Measurements from ENCODE around the gene MMADHC. TPM values are rescaled to one million over a fixed set of nuclear protein-coding genes. Genes with fewer than 3 reads are reported as not detected.

Gene MMADHC
- total RNA-seq, 1 experiment from 2014 or later: 130 TPM

- no peaks in the 10 kb centered on the region for H3K9me2 ChIP-seq (replicated peaks; ENCODE audit: low read length)
- peaks cover 19% of the 10 kb centered on the region for H3K4me1 ChIP-seq (ENCODE audit: insufficient read depth, low read length)
- ATAC-seq (no peak), DNase-seq (no peak)
- ChIA-PET CTCF (no interaction called here), POLR2A (ENCODE audit: unreplicated experiment) (interaction anchor here (0.6 kb wide), 1 partner anchor 819 kb away, joined by 5 read pairs; no protein-coding TSS in a partner anchor)
- no peak overlapping the region for H3K4me2 ChIP-seq (ENCODE audit: low read length)
- H3K27ac ChIP-seq (ENCODE audit: low read length): no peak overlapping the region
- no peaks in the 10 kb centered on the region for H3F3A ChIP-seq (ENCODE audit: low read length, unreplicated experiment)
- intact Hi-C loops (cut with micrococcal nuclease): loop anchor here (10.0 kb wide), 1 partner anchor 130 kb away; no protein-coding TSS in a partner anchor
- H3K27me3 ChIP-seq (ENCODE audit: low read length): no peaks in the 10 kb centered on the region
- H3K36me3 ChIP-seq (ENCODE audit: low read depth, low read length): peaks cover 29% of the 10 kb centered on the region
- TF ChIP-seq CTCF (conservative IDR thresholded peaks at IDR 0.05; ENCODE audit: low read depth, low read length) (no peak), EZH2 (IDR thresholded peaks at IDR 0.05; ENCODE audit: low read length, unreplicated experiment) (no peak), EZH2phosphoT487 (IDR thresholded peaks at IDR 0.05; ENCODE audit: borderline replicate concordance, low read length) (no peak)
- no peak overlapping the region for H3K4me3 ChIP-seq (ENCODE audit: low read length)
- BruUV-seq (replicated peaks): no TSS peak
- H4K20me1 ChIP-seq (ENCODE audit: low read length): no peaks in the 10 kb centered on the region
- H3K9ac ChIP-seq (ENCODE audit: low read length): no peak overlapping the region
- H3K79me2 ChIP-seq (ENCODE audit: low read length): no peaks in the 10 kb centered on the region
- no peaks in the 10 kb centered on the region for H3K9me3 ChIP-seq (ENCODE audit: low read length)
- H2AFZ ChIP-seq (ENCODE audit: low read length): no peak overlapping the region
Measured at GRCh38 chr2:149564983-149565382, 22.6 kb downstream of the MMADHC start.

GRCh38 chr2:149564097-149564496, 23.5 kb downstream of the MMADHC start:
- no peaks in the 10 kb centered on the region for H3K27me3 ChIP-seq (ENCODE audit: low read length)
- H3K9me3 ChIP-seq (ENCODE audit: low read length): no peaks in the 10 kb centered on the region
- no peak overlapping the region for H3K4me2 ChIP-seq (ENCODE audit: low read length)
- H3K4me1 ChIP-seq (ENCODE audit: insufficient read depth, low read length): peaks cover 19% of the 10 kb centered on the region
- intact Hi-C loops (cut with micrococcal nuclease): loop anchor here (10.0 kb wide), 1 partner anchor 129 kb away; no protein-coding TSS in a partner anchor
- H2AFZ ChIP-seq (ENCODE audit: low read length): no peak overlapping the region
- ChIA-PET POLR2A (ENCODE audit: unreplicated experiment) (no interaction called here), CTCF (interaction anchor here (0.6 kb wide), 1 partner anchor 1543 kb away, joined by 17 read pairs; the partner anchor contains the start of genes MBD5 and ORC4)
- peaks cover 21% of the 10 kb centered on the region for H3K36me3 ChIP-seq (ENCODE audit: low read depth, low read length)
- DNase-seq: no peak
- no TSS peak for BruUV-seq (replicated peaks)
- no peak for ATAC-seq
- H3K9me2 ChIP-seq (replicated peaks; ENCODE audit: low read length): no peaks in the 10 kb centered on the region
- no peaks in the 10 kb centered on the region for H4K20me1 ChIP-seq (ENCODE audit: low read length)
- H3K79me2 ChIP-seq (ENCODE audit: low read length): no peaks in the 10 kb centered on the region
- H3F3A ChIP-seq (ENCODE audit: low read length, unreplicated experiment): no peaks in the 10 kb centered on the region
- H3K27ac ChIP-seq (ENCODE audit: low read length): no peak overlapping the region
- TF ChIP-seq CTCF (conservative IDR thresholded peaks at IDR 0.05; ENCODE audit: low read depth, low read length): no peak
- no peak for TF ChIP-seq EZH2 (IDR thresholded peaks at IDR 0.05; ENCODE audit: low read length, unreplicated experiment)
- TF ChIP-seq EZH2phosphoT487 (IDR thresholded peaks at IDR 0.05; ENCODE audit: borderline replicate concordance, low read length): no peak
- no peak overlapping the region for H3K9ac ChIP-seq (ENCODE audit: low read length)
- no peak overlapping the region for H3K4me3 ChIP-seq (ENCODE audit: low read length)

- H3K4me2 ChIP-seq (ENCODE audit: low read length): peak overlapping the region; percentile 61
- intact Hi-C loops (cut with micrococcal nuclease): loop anchor here (10.0 kb wide), 1 partner anchor 128 kb away; no protein-coding TSS in a partner anchor
- ChIA-PET CTCF (interaction anchor here (1.0 to 1.5 kb wide), 2 partner anchors 11 to 545 kb away, joined by 3 to 4 read pairs; no protein-coding TSS in a partner anchor), POLR2A (ENCODE audit: unreplicated experiment) (no interaction called here)
- no peaks in the 10 kb centered on the region for H3K79me2 ChIP-seq (ENCODE audit: low read length)
- H3K4me3 ChIP-seq (ENCODE audit: low read length): peak overlapping the region; percentile 37
- H3K9me2 ChIP-seq (replicated peaks; ENCODE audit: low read length): no peaks in the 10 kb centered on the region
- peak; percentile 80 for DNase-seq
- BruUV-seq (replicated peaks): no TSS peak
- peaks cover 3% of the 10 kb centered on the region; the same call in 1 of the 2 replicates for H3K36me3 ChIP-seq (ENCODE audit: low read depth, low read length)
- TF ChIP-seq CTCF (conservative IDR thresholded peaks at IDR 0.05; ENCODE audit: low read depth, low read length): no peak
- no peak for TF ChIP-seq EZH2 (IDR thresholded peaks at IDR 0.05; ENCODE audit: low read length, unreplicated experiment)
- TF ChIP-seq EZH2phosphoT487 (IDR thresholded peaks at IDR 0.05; ENCODE audit: borderline replicate concordance, low read length): no peak
- H3F3A ChIP-seq (ENCODE audit: low read length, unreplicated experiment): no peaks in the 10 kb centered on the region
- H4K20me1 ChIP-seq (ENCODE audit: low read length): no peaks in the 10 kb centered on the region
- no peak overlapping the region for H2AFZ ChIP-seq (ENCODE audit: low read length)
- no peaks in the 10 kb centered on the region for H3K9me3 ChIP-seq (ENCODE audit: low read length)
- ATAC-seq: peak; percentile 85
- no peaks in the 10 kb centered on the region for H3K27me3 ChIP-seq (ENCODE audit: low read length)
- H3K4me1 ChIP-seq (ENCODE audit: insufficient read depth, low read length): peaks cover 19% of the 10 kb centered on the region
- no peak overlapping the region for H3K9ac ChIP-seq (ENCODE audit: low read length)
- peak overlapping the region; percentile 24 for H3K27ac ChIP-seq (ENCODE audit: low read length)
Measured at GRCh38 chr2:149562324-149562723, 25.3 kb downstream of the MMADHC start.
